ENCODE data around the gene KRTAP13-2.

DNA sequence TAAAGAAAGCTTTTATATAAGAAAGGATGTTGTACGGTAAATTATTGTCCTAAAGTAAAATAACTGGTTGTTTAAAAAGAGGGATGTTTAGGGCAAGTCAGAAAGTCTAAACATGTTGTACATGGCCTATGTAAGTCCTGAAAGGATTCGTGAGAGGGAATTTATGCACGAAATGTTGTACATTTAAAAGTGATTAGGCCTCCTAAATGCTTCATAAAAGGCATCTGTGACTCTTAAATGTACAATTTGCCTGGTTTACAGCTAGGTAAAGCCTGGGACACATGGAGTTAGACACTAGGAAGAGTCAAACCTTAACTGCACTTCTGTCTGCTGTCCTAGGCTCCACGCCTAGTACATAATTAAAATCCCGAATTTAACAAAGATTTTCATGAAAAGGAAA lies 43.9 kb upstream of the KRTAP13-2 start:
- TF ChIP-seq CTCF (IDR thresholded peaks at IDR 0.05) (no peak), ZFX (IDR thresholded peaks at IDR 0.05; ENCODE audit: borderline replicate concordance) (no peak)
